GM10266 (cell line): ENCODE measurements around the gene FBXO28.

Source experiments
- DNase-seq: peaks from one replicate; pipeline ENCODE4 v3.0.0; 2012; ENCODE audit errors: extremely low spot score
- TF ChIP-seq, protein P1 (sequence below): IDR thresholded peaks from 2 replicates; pipeline ENCODE4 v1.5.1; 2012; ENCODE audit warnings: mild to moderate bottlenecking, low read depth; ENCODE audit not compliant: control insufficient read depth, insufficient read depth; ENCODE audit errors: missing control alignments

Gene FBXO28

DNA sequence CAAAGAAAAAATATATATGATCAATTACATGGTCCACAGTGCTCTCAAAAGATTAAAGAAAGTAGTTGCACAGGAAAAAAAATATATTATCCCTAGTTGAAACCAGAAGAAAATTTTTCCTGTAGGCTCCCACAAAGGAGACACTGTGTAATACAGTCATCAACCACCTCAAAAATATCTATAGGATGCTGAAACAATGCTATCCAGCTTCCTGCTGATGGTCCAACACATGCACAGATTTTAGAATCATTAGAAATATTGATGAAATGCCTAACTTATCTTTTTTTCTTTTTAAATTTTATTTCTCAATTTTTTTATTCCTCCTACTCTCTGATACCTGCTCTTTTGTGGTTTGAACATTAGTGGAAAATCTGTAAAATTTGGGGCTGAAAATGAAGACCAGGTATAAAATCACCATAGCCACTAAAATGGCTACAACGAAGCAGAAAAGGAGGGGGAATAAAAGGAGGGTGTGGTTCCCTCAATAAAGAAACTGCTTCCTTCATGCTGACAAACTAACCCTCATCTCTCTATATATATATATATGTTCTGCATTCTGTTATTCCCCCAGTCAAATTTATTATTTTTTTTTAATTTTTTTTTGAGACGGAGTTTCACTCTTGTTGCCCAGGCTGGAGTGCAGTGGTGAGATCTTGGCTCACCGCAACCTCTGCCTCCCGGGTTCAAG is 28.3 kb upstream of the FBXO28 start:
- TF ChIP-seq, protein P1, sequence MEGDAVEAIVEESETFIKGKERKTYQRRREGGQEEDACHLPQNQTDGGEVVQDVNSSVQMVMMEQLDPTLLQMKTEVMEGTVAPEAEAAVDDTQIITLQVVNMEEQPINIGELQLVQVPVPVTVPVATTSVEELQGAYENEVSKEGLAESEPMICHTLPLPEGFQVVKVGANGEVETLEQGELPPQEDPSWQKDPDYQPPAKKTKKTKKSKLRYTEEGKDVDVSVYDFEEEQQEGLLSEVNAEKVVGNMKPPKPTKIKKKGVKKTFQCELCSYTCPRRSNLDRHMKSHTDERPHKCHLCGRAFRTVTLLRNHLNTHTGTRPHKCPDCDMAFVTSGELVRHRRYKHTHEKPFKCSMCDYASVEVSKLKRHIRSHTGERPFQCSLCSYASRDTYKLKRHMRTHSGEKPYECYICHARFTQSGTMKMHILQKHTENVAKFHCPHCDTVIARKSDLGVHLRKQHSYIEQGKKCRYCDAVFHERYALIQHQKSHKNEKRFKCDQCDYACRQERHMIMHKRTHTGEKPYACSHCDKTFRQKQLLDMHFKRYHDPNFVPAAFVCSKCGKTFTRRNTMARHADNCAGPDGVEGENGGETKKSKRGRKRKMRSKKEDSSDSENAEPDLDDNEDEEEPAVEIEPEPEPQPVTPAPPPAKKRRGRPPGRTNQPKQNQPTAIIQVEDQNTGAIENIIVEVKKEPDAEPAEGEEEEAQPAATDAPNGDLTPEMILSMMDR: no peak
- DNase-seq: no peak

DNA sequence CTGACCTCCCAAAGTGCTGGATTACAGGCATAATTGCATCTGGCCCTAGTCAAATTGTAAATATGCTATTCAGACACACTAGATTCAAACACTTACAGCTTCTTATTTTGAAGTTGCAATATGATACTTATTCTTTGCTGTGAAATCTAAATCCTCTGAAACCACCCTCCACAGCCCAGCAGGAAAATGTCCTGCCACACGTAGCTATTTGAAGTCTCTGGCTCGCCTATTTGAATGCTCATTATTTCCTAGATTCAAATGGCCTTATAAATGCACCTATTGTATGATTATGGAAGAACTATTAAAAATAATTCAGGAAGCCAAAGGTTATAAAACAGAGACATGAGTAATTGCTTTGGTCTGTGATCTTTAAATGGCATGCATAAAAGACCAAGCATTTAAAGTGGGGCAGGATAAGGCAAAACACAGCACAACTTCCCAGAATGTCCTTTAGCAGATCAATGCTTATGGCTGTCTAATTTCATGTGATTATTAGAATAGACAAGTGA is 26.6 kb upstream of the FBXO28 start:
- TF ChIP-seq, protein P1: no peak
- DNase-seq: no peak

DNA sequence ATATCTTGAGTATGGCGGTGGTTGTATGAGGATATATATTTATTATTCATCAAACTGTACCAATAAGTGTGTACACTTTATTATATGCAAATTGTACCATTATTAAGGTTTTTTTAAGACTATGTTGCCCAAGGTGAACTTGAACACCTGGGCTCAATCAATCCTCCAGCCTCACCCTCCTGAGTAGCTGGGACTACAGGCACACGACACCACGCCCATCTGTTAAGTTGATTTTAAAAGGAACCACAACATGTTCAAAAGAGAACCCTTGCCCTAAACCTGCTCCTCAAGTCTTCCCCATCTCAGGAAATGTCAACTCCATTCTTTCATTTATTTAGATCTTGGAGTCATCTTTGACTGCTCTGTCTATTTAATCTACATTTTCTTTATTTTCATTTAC is 24.3 kb upstream of the FBXO28 start:
- TF ChIP-seq, protein P1: no peak
- DNase-seq: no peak

DNA sequence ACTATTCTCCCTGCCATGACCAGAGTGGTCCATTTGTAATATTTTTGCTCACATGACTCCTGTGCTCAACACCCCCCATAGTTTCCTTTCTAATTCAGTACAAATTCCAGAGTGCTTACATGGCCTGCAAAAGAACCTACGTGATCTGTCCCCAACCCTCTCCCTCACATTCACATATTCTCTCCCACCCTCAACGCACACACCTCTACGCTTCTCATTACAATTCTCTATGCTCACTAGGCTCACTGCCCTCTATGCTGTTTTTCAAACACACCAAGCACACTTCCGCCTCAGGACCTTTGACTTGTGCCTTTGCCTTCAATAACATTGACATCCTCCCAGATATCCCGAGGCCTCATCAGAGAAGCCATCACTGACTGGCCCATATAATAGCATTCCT is 23.8 kb upstream of the FBXO28 start:
- DNase-seq: no peak

DNA sequence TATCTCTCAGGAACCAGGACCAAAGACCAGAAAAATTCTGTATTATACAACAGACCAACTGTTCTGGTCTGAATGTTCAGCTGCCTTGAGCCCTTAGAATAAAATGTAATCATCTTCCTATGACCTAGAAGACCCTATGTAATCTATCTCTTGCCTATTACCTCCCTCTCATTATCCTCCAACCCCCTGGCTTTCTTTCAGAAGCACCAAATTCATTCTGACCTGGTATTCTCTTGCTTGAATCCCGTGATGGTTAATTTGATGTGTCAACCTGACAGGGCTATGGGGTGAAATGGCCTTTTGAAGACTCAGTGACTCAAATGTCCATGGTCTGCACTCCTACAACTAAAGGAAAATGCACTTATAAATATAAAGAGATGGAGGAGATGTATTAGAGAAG is 21.8 kb upstream of the FBXO28 start:
- no peak for DNase-seq
- TF ChIP-seq, protein P1: no peak

More for the DNA sequence above, 23.8 kb upstream of the FBXO28 start:
- TF ChIP-seq, protein P1: no peak

DNA sequence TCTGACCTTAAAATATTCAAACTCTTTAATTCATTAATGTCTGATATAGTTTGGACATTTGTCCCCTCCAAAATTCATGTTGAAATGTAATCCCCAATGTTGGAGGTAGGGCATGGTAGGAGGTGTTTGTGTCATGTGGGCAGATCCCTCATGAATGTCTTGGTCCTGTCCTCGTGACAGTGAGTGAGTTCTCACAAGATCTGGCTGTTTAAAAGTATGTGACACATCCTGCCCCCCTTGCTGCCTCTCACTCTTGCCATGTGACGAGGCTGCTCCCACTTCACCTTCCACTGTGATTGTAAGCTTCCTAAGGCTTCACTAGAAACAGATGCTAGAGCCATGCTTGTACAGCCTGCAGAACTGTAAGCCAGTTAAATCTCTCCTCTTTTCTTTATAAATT is 21.3 kb upstream of the FBXO28 start:
- DNase-seq: no peak
- TF ChIP-seq, protein P1: no peak

DNA sequence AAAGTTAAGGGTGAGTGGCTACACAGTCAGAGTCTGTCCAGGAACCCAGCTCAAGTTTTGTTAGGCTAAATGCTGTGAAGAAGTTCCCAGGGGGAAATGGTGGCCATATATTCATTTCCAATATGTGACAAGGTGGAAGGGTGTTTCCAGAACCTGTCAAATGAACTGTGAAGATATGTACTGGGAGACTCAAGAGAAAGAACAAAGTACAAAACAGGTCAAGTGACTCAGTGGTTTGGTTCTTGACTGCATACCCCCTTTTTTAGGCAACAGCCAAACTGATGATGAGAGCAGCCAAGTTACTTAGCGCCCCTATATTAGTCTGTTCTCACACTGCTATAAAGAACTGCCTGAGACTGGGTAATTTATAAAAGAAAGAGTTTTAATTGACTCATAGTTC is 18.6 kb upstream of the FBXO28 start:
- DNase-seq: no peak
- TF ChIP-seq, protein P1: no peak
